Measurements from ENCODE around the gene DND1.
"Not testable (repeated sequence)": the region's sequence is repeated elsewhere in the genome, so short reads cannot be mapped to it uniquely, and the experiment has no call there.

Gene DND1

DNA sequence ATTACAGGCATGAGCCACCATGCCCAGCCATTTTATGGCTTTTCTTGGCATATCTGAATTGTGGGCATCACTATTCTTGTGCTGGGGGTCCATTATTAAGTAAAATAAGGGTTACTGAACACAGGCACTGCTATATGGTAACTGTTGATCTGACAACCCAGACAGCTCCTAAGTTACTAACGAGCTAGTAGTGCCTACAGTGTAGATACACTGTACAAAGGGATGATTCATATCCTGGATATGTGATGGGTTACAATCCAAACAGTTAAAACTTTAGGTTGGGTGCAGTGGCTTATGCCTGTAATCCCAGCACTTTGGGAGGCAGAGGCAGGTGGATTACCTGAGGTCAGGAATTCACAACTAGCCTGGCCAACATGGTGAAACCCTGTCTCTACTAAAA, 44.7 kb downstream of the DND1 start:
- DNase-seq = no peak

- DNase-seq = no peak
These were observed 45.4 kb downstream of the DND1 start for GRCh38 chr5:140627972-140628371.

GRCh38 chr5:140624886-140625285, 48.5 kb downstream of the DND1 start:
- DNase-seq = not testable (repeated sequence)

DNA sequence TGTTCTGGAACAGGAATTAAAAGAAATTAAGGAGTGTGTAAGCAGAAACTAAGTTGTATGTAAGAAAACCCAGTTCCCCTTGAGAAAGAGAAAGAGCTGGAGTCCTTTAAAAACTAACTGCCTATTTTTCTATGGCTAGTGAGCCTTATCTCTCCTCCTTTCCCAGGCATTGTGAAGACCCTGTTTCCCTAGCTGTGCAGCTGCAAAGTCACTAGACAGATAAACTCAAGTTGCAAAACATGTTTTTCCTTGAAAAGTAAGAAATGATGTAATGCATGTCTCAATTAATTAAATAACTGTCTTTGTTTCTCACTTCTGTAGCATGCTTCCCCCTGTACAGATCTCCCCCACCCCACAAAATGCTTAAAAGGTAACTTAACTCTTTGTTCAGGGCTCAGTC, 50.3 kb downstream of the DND1 start:
- DNase-seq = not testable (repeated sequence)

- DNase-seq = no peak
These were observed 51.1 kb downstream of the DND1 start for GRCh38 chr5:140622301-140622700.
